Right lobe of liver (tissue), 4 donors: ENCODE data around the gene IL1R1.

Source experiments
- CTCF ChIP-seq, 4 donors: fragments of 200-600 bp in 3 of 4; fragments of 450-650 bp in 1 of 4; IDR thresholded peaks; one replicate each; pipeline versions ENCODE4 v1.5.1 to v1.8.0; 2016 to 2022; ENCODE audit warnings: antibody characterized with exemption in 4 of 4, mild to moderate bottlenecking in 2 of 4
- POLR2A ChIP-seq: fragments of 450-650 bp; IDR thresholded peaks from one replicate; pipeline ENCODE4 v1.6.1; 2017; ENCODE audit warnings: antibody characterized with exemption, mild to moderate bottlenecking
- donor health status: DM: no; HTN: no; CAD: no.
- donor health status: DM: no; HTN: no; CAD: no.
- donor health status: DM: no; HTN: yes; CAD: no.

DNA sequence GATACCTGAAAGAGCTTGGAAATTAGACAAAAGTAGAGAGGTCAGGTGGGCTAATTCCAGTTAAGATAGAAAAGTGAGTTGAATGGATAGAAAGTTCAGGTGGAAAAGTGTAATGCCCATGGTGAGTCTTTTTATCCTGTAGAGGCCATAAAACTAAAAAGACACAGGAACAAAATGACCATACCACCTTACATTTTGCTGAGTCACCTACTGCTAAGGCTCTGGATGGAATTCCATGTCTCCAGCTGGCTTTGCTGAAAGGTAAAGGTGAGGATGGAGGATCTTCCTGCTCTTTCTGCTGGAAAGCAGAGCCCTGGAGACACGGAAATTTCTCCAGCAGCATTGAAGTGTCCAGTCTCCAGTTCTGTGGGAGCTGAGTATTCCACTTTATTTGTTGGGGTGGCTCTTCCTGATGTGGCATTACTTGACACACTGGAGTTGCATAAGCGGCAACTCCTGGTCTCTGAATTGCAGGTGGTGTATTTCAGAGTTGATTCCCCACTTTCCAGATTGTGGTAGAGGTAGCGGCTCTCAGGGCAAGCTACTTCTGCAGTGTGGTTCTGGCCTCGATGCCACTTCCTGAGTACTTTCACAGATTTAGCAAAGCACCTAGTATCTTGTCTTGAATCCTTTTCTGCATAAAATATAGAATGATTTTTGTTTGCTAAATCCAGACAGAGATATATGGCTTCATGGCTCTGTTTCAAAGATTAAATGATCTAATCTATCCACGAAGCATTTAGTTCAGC, 55.0 kb downstream of the IL1R1 start:
- TF ChIP-seq CTCF (IDR thresholded peaks at IDR 0.05) (no peak), POLR2A (no peak)
